Activated T-helper 1 cell treated with anti-CD3 and anti-CD28 coated beads, Interleukin-12 subunit alpha, Interleukin-12 subunit beta, Interleukin-2, Interleukin-4 antibody, amounts not matched to agents 30 ng/mL and 10 ng/mL and 1 ng/mL, durations not matched to agents 14 hours and 24 hours and 36 hours (primary cell): ENCODE results near the gene SOBP. TPM values are rescaled to one million over a fixed set of nuclear protein-coding genes. Genes with fewer than 3 reads are reported as not detected.

ENCODE experiments used
- DNase-seq: peaks from one replicate; pipeline ENCODE4 v3.0.0; 2021; ENCODE audit warnings: low spot score
- H3K27ac Mint-ChIP-seq: one replicate; pipeline ENCODE4 v1.8.0; 2021; ENCODE audit warnings: mild to moderate bottlenecking, mixed read lengths
- H3K27me3 Mint-ChIP-seq: one replicate; pipeline ENCODE4 v1.8.0; 2022; ENCODE audit warnings: mild to moderate bottlenecking, moderate library complexity, mixed read lengths; ENCODE audit not compliant: insufficient read depth
- H3K36me3 Mint-ChIP-seq: one replicate; pipeline ENCODE4 v1.8.0; 2021; ENCODE audit warnings: low read depth, mixed read lengths
- H3K4me1 Mint-ChIP-seq: one replicate; pipeline ENCODE4 v1.8.0; 2021; ENCODE audit warnings: low read depth, mixed read lengths
- H3K4me3 Mint-ChIP-seq: one replicate; pipeline ENCODE4 v1.8.0; 2021; ENCODE audit warnings: mild to moderate bottlenecking, moderate library complexity, mixed read lengths
- H3K9me3 Mint-ChIP-seq: one replicate; pipeline ENCODE4 v1.8.0; 2021; ENCODE audit warnings: mixed read lengths
- intact Hi-C: fragments of 100-400 bp; cut with micrococcal nuclease; formaldehyde crosslinking; loops from one replicate; pipeline ENCODE4 v1.15.1; 2024
- total RNA-seq: library from RNA; stranded (reverse); gene quantifications from 2 replicates; pipeline ENCODE4 v1.2.3, GENCODE V29; 2022

Gene SOBP
- total RNA-seq, 1 donor from 2014 or later: 0.16 TPM

DNA sequence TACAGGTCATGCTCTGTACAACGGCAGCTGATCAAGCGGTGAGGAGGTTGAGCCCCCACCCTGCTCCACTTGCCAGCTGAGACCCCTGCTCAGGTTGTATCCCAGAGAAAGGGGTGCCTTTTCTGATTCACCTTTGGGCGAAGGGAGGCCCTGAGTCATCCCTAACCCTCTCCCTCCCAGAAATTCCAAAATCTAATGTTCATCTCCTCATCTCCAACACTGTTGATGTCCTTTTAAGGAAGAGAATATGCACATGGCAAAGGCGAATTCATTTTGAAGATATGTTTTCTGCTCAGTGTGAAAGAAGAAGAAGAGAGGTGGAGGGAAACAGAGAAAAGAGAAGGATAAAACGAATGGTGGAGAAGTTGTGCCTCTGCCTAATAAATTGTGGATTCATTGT is 213.7 kb downstream of the SOBP start:
- H3K27ac Mint-ChIP-seq: no peak overlapping the region
- H3K9me3 Mint-ChIP-seq: no peaks in the 10 kb centered on the region
- intact Hi-C loops: loop anchor here (1.0 kb wide), 3 partner anchors 28 to 164 kb away; no protein-coding TSS in a partner anchor
- peaks cover 6% of the 10 kb centered on the region for H3K4me1 Mint-ChIP-seq
- DNase-seq: no peak
- H3K36me3 Mint-ChIP-seq: peaks cover 2% of the 10 kb centered on the region
- peaks cover 1% of the 10 kb centered on the region for H3K27me3 Mint-ChIP-seq
- no peak overlapping the region for H3K4me3 Mint-ChIP-seq

DNA sequence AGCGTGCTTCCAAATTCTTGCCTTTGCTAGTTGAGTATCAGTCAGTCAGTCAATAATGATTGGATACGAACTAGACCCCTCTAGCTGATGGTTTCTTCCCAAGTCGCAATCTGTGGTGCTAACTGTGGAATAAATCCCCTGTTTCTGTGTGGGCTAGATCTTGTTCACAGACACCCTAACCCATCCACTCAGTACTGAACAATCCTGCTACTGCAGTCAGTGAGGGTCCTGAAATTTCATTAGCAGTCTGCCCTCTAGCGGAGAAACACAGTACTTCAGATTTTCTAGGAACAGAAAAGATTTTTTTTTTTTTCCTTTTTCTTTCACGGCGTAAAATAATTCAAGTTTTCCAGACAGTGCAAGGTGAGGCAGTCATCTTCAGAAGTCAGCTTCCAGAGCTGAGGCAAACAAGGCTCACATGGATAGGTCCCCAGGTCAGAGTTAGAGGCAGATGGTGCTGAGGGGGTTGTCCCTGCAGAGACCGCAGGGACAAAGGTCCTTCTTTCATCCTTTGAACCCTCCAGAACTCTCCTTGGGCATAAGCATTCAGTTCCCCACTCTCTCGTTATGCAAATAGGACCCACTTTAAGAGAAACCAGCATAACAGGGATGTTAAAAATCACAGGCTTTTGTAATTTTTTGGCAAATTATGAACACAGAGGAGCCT is 214.6 kb downstream of the SOBP start:
- Mint-ChIP-seq H3K4me1 (peaks cover 15% of the 10 kb centered on the region), H3K27ac (no peak overlapping the region), H3K9me3 (no peaks in the 10 kb centered on the region), H3K36me3 (peaks cover 2% of the 10 kb centered on the region), H3K4me3 (no peak overlapping the region), H3K27me3 (peaks cover 1% of the 10 kb centered on the region)
- intact Hi-C loops: loop anchor here (1.0 kb wide), 3 partner anchors 29 to 163 kb away; no protein-coding TSS in a partner anchor
- DNase-seq: no peak

DNA sequence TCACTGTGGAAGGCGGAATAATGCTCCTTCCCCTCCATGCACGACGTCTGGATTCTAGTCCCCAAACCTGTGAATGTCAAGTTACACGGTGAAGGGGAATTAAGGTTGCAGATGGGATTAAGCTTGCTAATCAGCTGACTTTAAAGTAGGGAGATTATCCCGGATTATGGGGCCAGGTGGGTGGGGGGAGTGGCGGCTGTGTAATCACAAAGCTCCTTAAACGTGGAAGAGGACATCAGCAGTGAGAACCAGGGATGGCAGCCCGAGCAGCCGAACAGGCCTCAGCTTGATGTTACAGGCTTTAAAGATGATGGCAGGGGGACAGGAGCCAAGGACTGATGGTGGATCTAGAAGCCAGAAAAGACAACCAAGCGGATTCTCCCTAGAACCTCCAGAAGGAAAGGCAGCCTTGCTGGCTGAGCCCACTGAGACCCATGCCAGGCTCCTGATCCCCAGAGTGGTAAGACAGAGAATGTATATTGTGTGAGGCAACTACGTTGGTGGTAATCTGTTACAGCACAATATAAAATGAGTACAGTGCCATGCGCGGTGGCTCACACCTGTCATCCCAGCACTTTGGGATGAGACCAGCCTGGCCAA is 216.7 kb downstream of the SOBP start:
- H3K4me3 Mint-ChIP-seq: no peak overlapping the region
- intact Hi-C loops: no loop called here
- no peaks in the 10 kb centered on the region for H3K9me3 Mint-ChIP-seq
- peaks cover 28% of the 10 kb centered on the region for H3K4me1 Mint-ChIP-seq
- no peaks in the 10 kb centered on the region for H3K27me3 Mint-ChIP-seq
- DNase-seq: no peak
- no peak overlapping the region for H3K27ac Mint-ChIP-seq
- peaks cover 2% of the 10 kb centered on the region for H3K36me3 Mint-ChIP-seq

DNA sequence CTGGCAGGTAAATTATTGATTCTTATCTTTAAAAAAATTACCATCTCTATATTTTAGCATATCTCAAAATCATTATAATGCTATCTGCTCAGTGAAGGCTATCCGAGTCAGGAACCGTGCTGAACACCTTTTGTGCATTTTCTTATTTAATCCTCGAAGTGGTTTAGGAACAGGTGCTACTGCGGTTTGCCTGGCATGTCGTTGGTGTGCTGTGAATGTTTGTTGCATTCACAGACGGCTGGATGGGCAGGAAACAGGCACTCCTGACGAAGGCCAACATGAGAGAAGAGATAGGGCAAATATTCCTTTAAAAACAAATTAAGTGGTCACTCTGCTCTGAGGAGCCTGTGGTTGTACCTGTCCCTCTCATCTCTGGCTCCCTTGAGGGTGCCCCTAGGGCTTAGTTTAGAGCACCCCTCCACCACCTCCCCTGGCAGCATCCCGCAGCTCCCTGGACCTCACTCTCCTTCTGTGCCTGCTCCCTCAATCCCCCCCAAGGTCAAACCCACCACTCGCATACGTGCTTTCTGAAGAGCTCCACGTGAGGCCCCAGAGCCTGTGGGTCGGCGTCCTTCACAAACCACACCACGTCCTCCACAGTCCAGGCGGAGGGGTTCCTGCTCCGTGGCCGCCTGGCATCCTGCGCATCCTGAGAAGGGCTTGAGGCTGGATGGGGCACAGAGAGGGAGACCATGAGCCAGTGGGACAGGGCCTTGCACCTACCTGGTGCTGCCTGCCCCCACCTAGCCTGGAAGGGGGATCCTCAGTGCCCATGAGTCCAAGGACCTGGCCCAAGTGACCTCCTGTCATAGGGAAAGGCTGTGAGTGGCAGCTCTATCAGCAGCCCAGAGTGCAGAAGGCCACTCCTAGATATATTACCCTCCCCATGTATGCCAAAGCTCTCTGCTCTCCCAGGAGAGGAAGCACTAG is 217.7 kb downstream of the SOBP start:
- H3K27me3 Mint-ChIP-seq: no peaks in the 10 kb centered on the region
- H3K27ac Mint-ChIP-seq: no peak overlapping the region
- no peaks in the 10 kb centered on the region for H3K9me3 Mint-ChIP-seq

DNA sequence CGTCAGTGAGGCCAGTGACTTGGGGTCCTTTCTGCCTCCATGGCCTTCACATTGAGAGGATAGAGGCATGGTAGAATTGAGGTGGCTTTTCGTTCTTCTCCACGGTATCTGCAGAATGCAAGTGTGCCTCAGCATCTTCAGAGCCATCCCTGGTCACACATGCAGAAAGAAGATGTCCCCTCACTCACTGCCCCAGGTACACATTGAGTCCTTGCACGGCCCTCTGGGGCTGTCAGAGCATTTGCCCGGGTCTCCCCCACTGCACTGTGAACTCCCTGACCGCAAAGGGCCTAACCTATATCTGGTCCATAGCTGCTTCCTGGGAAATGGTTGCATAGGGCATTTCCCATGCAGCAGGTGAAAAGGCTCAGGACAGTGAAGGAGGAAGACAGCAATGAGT is 218.5 kb downstream of the SOBP start:
- intact Hi-C loops: no loop called here
- no peaks in the 10 kb centered on the region for H3K9me3 Mint-ChIP-seq

More for the DNA sequence above, 217.7 kb downstream of the SOBP start:
- Mint-ChIP-seq H3K36me3 (peaks cover 2% of the 10 kb centered on the region), H3K4me1 (peaks cover 38% of the 10 kb centered on the region), H3K4me3 (no peak overlapping the region)
- DNase-seq: no peak
- intact Hi-C loops: no loop called here

DNA sequence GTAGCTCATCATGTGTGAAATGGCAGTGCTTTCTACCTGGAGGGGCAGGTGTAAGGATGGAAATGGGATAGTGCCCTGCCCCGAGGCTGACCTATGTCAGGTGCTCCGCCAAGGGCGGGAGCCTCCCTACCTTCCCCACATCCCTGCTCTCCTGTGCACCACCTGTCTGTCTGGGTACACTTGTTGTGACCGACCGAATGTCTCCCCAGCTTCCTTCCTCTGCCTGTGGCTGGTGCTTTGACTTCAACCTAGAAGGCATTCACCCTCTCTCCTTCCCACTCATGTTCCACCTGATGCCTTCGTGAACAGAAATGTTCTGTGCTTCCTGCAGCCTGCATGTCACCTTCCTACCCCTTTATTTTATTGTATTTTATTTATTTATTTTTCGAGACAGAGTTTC is 219.4 kb downstream of the SOBP start:
- intact Hi-C loops: no loop called here
- H3K27ac Mint-ChIP-seq: no peak overlapping the region
- no peak for DNase-seq

More for the DNA sequence above, 218.5 kb downstream of the SOBP start:
- Mint-ChIP-seq H3K4me1 (peaks cover 46% of the 10 kb centered on the region), H3K27ac (no peak overlapping the region), H3K36me3 (peaks cover 2% of the 10 kb centered on the region), H3K4me3 (no peak overlapping the region), H3K27me3 (no peaks in the 10 kb centered on the region)
- no peak for DNase-seq

More for the DNA sequence above, 219.4 kb downstream of the SOBP start:
- Mint-ChIP-seq H3K27me3 (no peaks in the 10 kb centered on the region), H3K4me3 (no peak overlapping the region), H3K9me3 (no peaks in the 10 kb centered on the region), H3K4me1 (peaks cover 53% of the 10 kb centered on the region), H3K36me3 (peaks cover 3% of the 10 kb centered on the region)

Other genes starting within 250 kb of the SOBP start
- 11.8 and 14.5 TPM in 2 replicates for gene PDSS2, start 30.6 kb upstream of the SOBP start, total RNA-seq